ENCODE data around the gene MRPL27.

MRPL27 gene

GRCh38 chr17:50345432-50346312 is 27.3 kb downstream of the MRPL27 start, which contains the start of gene XYLT2:
XYLT2 (plus strand) TSS chr17:50346126; CDS start chr17:50346141, 15 bp downstream.
- Histone ChIP-seq H4K20me1 (ENCODE audit: insufficient read depth, low read length) (no peaks in the 10 kb centered on the region), H3K4me1 (ENCODE audit: insufficient read depth, low read length, severe bottlenecking) (peaks cover 17% of the 10 kb centered on the region), H2AFZ (ENCODE audit: low read length) (peak within 1 kb of the TSS; percentile 67), H3F3A (ENCODE audit: insufficient read depth, low read length) (no peaks in the 10 kb centered on the region; the same call in 1 of the 2 replicates), H3K9ac (ENCODE audit: low read length) (peak within 1 kb of the TSS; percentile 84), H3K36me3 (ENCODE audit: insufficient read depth, low read length) (no peaks in the 10 kb centered on the region), H3K9me3 (ENCODE audit: low read length) (no peaks in the 10 kb centered on the region), H3K27ac (ENCODE audit: low read depth, low read length, poor library complexity, severe bottlenecking) (no peak within 1 kb of the TSS), H3K27me3 (ENCODE audit: insufficient read depth, low read length) (no peaks in the 10 kb centered on the region; the same call in 1 of the 2 replicates), H3K4me2 (ENCODE audit: low read length) (peak within 1 kb of the TSS; percentile 90), H3K79me2 (ENCODE audit: insufficient read depth, low read length) (no peaks in the 10 kb centered on the region), H3K4me3 (ENCODE audit: low read depth, low read length, poor library complexity, severe bottlenecking) (peak within 1 kb of the TSS; percentile 82), H3K9me2 (ENCODE audit: low read depth, low read length) (no peaks in the 10 kb centered on the region)
- TF ChIP-seq EZH2 (IDR thresholded peaks at IDR 0.05; ENCODE audit: borderline replicate concordance, low read length) (no peak), CTCF (IDR thresholded peaks at IDR 0.05; ENCODE audit: low read length) (no peak)

- Histone ChIP-seq H3K79me2 (ENCODE audit: insufficient read depth, low read length) (no peaks in the 10 kb centered on the region), H3K36me3 (ENCODE audit: insufficient read depth, low read length) (no peaks in the 10 kb centered on the region), H3K27ac (ENCODE audit: low read depth, low read length, poor library complexity, severe bottlenecking) (no peak overlapping the region), H3K27me3 (ENCODE audit: insufficient read depth, low read length) (peaks cover 3% of the 10 kb centered on the region; the same call in 1 of the 2 replicates), H3K9me3 (ENCODE audit: low read length) (no peaks in the 10 kb centered on the region), H3K9me2 (ENCODE audit: low read depth, low read length) (no peaks in the 10 kb centered on the region), H2AFZ (ENCODE audit: low read length) (no peak overlapping the region; the same call in 1 of the 2 replicates), H4K20me1 (ENCODE audit: insufficient read depth, low read length) (no peaks in the 10 kb centered on the region), H3K4me2 (ENCODE audit: low read length) (peak overlapping the region; percentile 88; the same call in 1 of the 2 replicates), H3K9ac (ENCODE audit: low read length) (no peak overlapping the region; the same call in 1 of the 2 replicates), H3K4me3 (ENCODE audit: low read depth, low read length, poor library complexity, severe bottlenecking) (peak overlapping the region; percentile 82), H3F3A (ENCODE audit: insufficient read depth, low read length) (no peaks in the 10 kb centered on the region; the same call in 1 of the 2 replicates), H3K4me1 (ENCODE audit: insufficient read depth, low read length, severe bottlenecking) (peaks cover 17% of the 10 kb centered on the region)
- no peak for TF ChIP-seq EZH2 (IDR thresholded peaks at IDR 0.05; ENCODE audit: borderline replicate concordance, low read length)
- no peak for TF ChIP-seq CTCF (IDR thresholded peaks at IDR 0.05; ENCODE audit: low read length)
These were observed 28.1 kb downstream of the MRPL27 start for GRCh38 chr17:50344731-50345365.

- Histone ChIP-seq H3K4me2 (ENCODE audit: low read length) (no peak overlapping the region), H3K9ac (ENCODE audit: low read length) (no peak overlapping the region), H3K9me2 (ENCODE audit: low read depth, low read length) (no peaks in the 10 kb centered on the region), H4K20me1 (ENCODE audit: insufficient read depth, low read length) (no peaks in the 10 kb centered on the region), H3K79me2 (ENCODE audit: insufficient read depth, low read length) (no peaks in the 10 kb centered on the region), H2AFZ (ENCODE audit: low read length) (no peak overlapping the region), H3K9me3 (ENCODE audit: low read length) (peaks cover 10% of the 10 kb centered on the region; the same call in 1 of the 2 replicates), H3F3A (ENCODE audit: insufficient read depth, low read length) (no peaks in the 10 kb centered on the region), H3K27me3 (ENCODE audit: insufficient read depth, low read length) (peaks cover 3% of the 10 kb centered on the region; the same call in 1 of the 2 replicates), H3K4me3 (ENCODE audit: low read depth, low read length, poor library complexity, severe bottlenecking) (no peak overlapping the region), H3K4me1 (ENCODE audit: insufficient read depth, low read length, severe bottlenecking) (no peaks in the 10 kb centered on the region), H3K27ac (ENCODE audit: low read depth, low read length, poor library complexity, severe bottlenecking) (no peak overlapping the region), H3K36me3 (ENCODE audit: insufficient read depth, low read length) (no peaks in the 10 kb centered on the region)
- TF ChIP-seq EZH2 (IDR thresholded peaks at IDR 0.05; ENCODE audit: borderline replicate concordance, low read length): no peak
- no peak for TF ChIP-seq CTCF (IDR thresholded peaks at IDR 0.05; ENCODE audit: low read length)
These were observed 33.6 kb downstream of the MRPL27 start for GRCh38 chr17:50339381-50339780.

All from OCI-LY1 (cell line).